Measurements from ENCODE around the gene SEMA6D. TPM values are rescaled to one million over a fixed set of nuclear protein-coding genes. Genes with fewer than 3 reads are reported as not detected.

Gene SEMA6D
- total RNA-seq: 1.0 and 1.2 TPM in 2 replicates

DNA sequence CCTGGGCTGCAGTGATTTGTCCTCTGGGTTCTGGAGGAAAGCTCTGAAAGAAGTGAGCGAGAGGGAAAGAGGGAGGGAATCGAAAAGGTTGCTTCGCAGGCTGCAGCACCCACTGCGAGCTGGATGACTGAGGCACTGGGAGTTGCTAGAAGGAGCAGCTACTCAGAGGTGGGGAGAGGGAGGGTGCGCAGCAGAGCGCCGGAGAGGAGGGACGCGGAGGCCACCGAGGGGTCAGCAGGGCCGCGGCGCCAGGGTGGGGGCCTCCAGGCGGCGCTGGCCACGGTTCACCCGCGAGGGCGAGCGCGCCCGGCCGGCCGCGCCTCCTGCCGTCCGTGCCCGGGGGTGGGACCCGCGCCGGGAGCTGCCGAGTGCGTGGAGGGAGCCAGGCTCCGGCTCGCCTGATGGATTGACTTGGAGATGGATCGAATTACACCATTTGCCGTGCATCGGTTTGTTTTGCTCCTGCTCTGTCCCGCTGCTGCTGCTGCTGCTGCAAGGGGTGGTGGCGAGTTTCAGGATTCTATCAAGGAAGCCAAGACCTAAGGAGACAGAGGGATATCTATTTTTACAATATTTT, at the start of gene SEMA6D:
TSS of gene SEMA6D (plus strand) at position 470 of the 577 bp plus-strand sequence. CDS start 42,294 bp downstream, outside the sequence.

Measured in nasal cavity respiratory epithelium epithelial cell of viscerocranial mucosa (primary cell).